HG02588 (cell line): Measurements from ENCODE around the gene RBM17.
A peak's percentile ranks its signal among the peaks of the same experiment; 100 is the strongest.
"Not testable (repeated sequence)": the region's sequence is repeated elsewhere in the genome, so short reads cannot be mapped to it uniquely, and the experiment has no call there.

ENCODE experiments used
- ATAC-seq: cut with Tn5 transposase; IDR thresholded peaks from one replicate; pipeline ENCODE4 v1.9.1; 2021; ENCODE audit warnings: mild to moderate bottlenecking, moderate library complexity; ENCODE audit not compliant: unreplicated experiment

RBM17 gene

GRCh38 chr10:6151087-6151977 lies 62.5 kb downstream of the RBM17 start:
- peak; percentile 83 for ATAC-seq

GRCh38 chr10:6153845-6154244 lies 65.0 kb downstream of the RBM17 start:
- no peak for ATAC-seq

GRCh38 chr10:6154566-6154965 lies 65.7 kb downstream of the RBM17 start:
- no peak for ATAC-seq

GRCh38 chr10:6158276-6158675 lies 69.4 kb downstream of the RBM17 start:
- no peak for ATAC-seq

- ATAC-seq = no peak
Measured at GRCh38 chr10:6161921-6162320, 73.1 kb downstream of the RBM17 start.

GRCh38 chr10:6162589-6163356 lies 73.9 kb downstream of the RBM17 start:
- no peak for ATAC-seq

GRCh38 chr10:6163364-6164270 lies 74.8 kb downstream of the RBM17 start:
- peak; percentile 92 for ATAC-seq

GRCh38 chr10:6164271-6165095 lies 75.6 kb downstream of the RBM17 start:
- peak; percentile 0 for ATAC-seq

GRCh38 chr10:6165221-6165725 lies 76.4 kb downstream of the RBM17 start:
- no peak for ATAC-seq

GRCh38 chr10:6165933-6166332 lies 77.1 kb downstream of the RBM17 start:
- ATAC-seq = not testable (repeated sequence)
